Raji (cell line): ENCODE measurements around the gene HIP1.

Source experiments
- POLR2A ChIP-seq: IDR thresholded peaks from 2 replicates; pipeline ENCODE4 v1.6.1; 2011; ENCODE audit warnings: low read depth, low read length, control low read depth; ENCODE audit not compliant: insufficient read depth

HIP1 gene

GRCh38 chr7:75573477-75574019, 165.2 kb downstream of the HIP1 start:
- TF ChIP-seq POLR2A = no peak

DNA sequence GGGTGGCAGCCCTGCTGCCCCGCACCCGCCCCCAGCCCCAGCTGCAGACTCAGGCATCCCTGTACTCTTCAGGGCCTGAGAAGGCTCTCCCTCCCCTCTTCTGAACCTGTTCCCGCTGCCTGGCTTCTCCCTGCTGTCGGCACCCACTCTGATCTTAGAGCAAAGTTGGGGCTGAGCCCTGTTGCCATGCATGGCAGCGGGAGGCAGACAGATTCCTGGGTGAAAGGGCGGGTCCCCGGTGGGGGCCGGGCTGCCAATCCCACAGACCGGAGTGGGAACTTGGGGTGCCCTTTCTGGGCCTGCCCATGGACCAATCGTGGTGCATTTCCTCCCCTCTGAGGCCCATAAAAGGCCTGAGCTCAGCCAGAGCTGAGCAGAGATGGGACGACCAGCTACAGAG, 165.9 kb downstream of the HIP1 start:
- no peak for TF ChIP-seq POLR2A

DNA sequence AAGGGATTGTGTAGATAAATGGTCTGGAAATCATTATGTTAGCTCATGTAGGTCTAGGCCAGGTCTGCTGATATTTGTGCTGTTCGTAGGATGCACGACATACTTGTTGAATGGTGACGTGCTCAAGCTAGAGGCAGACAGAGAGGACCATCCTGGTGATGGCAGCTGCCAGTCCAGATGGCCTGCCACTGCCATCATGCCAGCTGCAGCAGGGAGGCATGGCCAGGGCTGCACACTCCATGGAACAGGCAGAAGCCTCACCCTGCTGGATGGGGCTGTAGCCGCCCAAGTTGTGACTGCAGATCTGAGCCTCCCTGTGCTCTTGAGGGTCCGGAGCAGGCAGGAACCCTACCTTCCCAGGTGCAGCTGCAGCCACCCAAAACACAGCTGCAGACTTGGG, 166.3 kb downstream of the HIP1 start:
- no peak for TF ChIP-seq POLR2A

- TF ChIP-seq POLR2A = no peak
These were observed 167.5 kb downstream of the HIP1 start for GRCh38 chr7:75571209-75571608.

DNA sequence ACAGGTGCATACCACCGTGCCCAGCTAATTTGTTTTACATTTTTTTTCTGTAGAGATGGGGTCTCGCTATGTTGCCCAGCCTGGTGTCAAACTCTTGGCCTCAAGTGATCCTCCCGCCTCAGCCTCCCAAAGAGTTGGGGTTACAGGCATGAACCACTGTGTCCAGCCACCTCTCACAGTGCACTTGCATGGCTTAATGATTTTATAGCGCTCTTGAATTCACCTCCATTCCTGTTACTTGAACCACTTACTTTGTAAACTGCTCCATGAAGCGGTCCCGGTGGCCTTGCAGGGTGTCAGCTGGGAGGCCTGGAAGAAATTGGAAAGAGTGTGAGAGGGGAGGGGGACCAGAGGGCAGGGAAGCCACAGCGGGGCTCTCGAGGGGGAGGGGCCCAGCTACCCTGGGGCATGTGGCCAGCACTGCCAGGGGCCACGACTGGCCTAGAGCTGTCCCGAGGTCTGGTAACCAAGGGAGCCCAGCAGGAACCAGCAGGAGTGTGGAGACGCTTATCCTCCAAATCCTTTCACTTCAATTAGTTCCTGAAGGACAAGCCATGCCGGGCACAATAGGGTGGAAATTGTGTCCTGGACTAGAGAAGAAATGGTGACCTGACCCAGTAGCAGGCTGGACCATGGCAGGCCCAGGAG, 170.7 kb downstream of the HIP1 start:
- no peak for TF ChIP-seq POLR2A

GRCh38 chr7:75565132-75565837, 173.5 kb downstream of the HIP1 start:
- no peak for TF ChIP-seq POLR2A

GRCh38 chr7:75563171-75563570, 175.6 kb downstream of the HIP1 start:
- TF ChIP-seq POLR2A = no peak

- no peak for TF ChIP-seq POLR2A
These were observed 178.8 kb downstream of the HIP1 start for GRCh38 chr7:75559976-75560365.

- no peak for TF ChIP-seq POLR2A
These were observed 179.3 kb downstream of the HIP1 start for GRCh38 chr7:75559355-75559975.

- TF ChIP-seq POLR2A = no peak
These were observed 183.0 kb downstream of the HIP1 start for GRCh38 chr7:75555736-75556135.

DNA sequence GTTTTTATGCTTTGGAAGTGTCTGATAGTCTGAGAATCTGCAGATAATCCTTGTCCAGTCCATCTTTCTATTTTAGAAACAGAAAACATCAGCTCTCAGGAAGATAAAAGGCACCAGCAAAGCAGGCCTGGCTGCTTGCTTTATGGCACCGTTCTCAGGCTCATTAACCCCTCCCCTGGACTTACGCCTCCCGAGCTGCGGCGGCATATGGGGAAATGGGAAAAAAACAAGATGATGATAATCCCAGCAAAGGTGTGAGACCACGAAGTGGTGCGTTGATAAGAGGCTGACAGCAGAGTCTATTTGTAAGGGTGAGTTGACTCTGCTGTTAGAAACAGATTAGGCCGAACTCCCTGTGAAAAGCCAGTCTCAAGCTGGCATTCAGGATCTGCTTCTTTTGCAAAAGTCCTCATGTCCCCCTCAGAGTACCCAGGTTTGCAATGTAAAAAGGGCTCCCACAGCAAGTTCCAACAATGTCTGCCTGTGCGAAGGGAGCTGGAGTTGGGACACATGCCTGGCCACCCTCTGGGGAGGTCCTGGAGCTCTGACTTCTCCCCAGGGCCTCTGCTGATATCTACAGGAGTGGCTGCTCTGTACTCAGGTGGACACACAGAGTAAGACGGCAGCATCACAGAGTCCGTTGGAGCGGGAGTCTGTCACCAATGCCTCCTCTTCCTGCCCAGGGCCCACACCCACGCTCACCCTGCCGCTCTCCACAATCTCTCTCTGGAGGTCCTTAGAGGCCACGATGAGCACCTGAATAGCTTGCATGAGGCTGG, 192.3 kb downstream of the HIP1 start:
- TF ChIP-seq POLR2A = no peak

- no peak for TF ChIP-seq POLR2A
These were observed 201.0 kb downstream of the HIP1 start for GRCh38 chr7:75537731-75538130.

DNA sequence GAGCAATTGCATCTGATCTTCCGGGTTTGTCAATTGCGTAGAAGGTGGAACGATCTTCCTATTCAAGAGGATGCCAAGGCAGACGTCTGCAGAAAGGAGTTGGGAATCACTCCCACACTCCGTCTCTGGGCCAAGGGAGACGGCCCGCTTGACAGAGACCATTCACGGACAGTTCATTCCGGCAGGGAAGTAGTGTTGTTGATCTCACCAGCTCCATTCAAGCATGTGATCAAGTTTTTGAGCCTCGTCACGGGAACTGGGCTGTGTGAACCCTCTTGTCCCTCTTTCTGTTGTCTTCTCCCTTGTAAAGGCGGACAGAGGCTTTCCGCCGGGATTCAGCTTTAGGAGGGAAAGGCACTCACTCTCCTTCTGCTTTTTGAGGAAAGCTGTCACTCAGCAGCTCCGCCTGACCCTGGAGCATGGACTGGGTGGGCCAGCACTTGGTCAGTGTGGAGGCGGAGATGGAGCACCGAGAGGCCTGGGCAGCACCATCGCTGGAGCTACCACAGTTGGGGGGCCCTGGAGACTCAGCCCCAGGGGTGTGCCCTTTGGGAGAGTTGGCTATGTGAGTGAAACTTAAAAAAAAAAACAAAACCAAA, 201.7 kb downstream of the HIP1 start:
- no peak for TF ChIP-seq POLR2A

- no peak for TF ChIP-seq POLR2A
These were observed 202.2 kb downstream of the HIP1 start for GRCh38 chr7:75536491-75536890.
